Upper lobe of right lung (tissue), 1 donor: Measurements from ENCODE around the gene PCDH8. TPM values are rescaled to one million over a fixed set of nuclear protein-coding genes. Genes with fewer than 3 reads are reported as not detected.

Experiments
- ATAC-seq: fragments of 200-7000 bp; cut with Tn5 transposase; one replicate; pipeline ENCODE4 v1.9.1; 2020; ENCODE audit warnings: mild to moderate bottlenecking, moderate library complexity
- DNase-seq: peaks from one replicate; pipeline ENCODE4 v3.0.0-alpha.2; 2020
- H3K27ac ChIP-seq: fragments of 200-600 bp; one replicate; pipeline ENCODE4 v1.8.0; 2022
- H3K27me3 ChIP-seq: fragments of 200-600 bp; one replicate; pipeline ENCODE4 v1.8.0; 2022; ENCODE audit warnings: mild to moderate bottlenecking
- H3K36me3 ChIP-seq: fragments of 200-600 bp; one replicate; pipeline ENCODE4 v1.8.0; 2022
- H3K4me1 ChIP-seq: fragments of 200-600 bp; one replicate; pipeline ENCODE4 v1.8.0; 2022
- H3K4me3 ChIP-seq: fragments of 200-600 bp; one replicate; pipeline ENCODE4 v1.8.0; 2022; ENCODE audit warnings: mild to moderate bottlenecking
- H3K9me3 ChIP-seq: fragments of 200-600 bp; one replicate; pipeline ENCODE4 v1.8.0; 2022
- CTCF ChIP-seq: fragments of 200-600 bp; IDR thresholded peaks from one replicate; pipeline ENCODE4 v1.8.0; 2022; ENCODE audit warnings: antibody characterized with exemption
- intact Hi-C: fragments of 100-400 bp; cut with DNase I; formaldehyde crosslinking; loops from one replicate; pipeline ENCODE4 v1.11.0; 2022
- total RNA-seq: library from RNA; stranded (reverse); fragmentation: NEBNext Ultra II Directional; extraction: Animal tissue kit (Norgen Biotek cat#: 25700); gene quantifications from one replicate; pipeline ENCODE4 v1.2.1, GENCODE V29; 2021
- donor health status: DM: no; HTN: yes; CAD: no; lungs with severe emphysema.

Gene PCDH8
- total RNA-seq, 1 donor from 2014 or later = not detected

DNA sequence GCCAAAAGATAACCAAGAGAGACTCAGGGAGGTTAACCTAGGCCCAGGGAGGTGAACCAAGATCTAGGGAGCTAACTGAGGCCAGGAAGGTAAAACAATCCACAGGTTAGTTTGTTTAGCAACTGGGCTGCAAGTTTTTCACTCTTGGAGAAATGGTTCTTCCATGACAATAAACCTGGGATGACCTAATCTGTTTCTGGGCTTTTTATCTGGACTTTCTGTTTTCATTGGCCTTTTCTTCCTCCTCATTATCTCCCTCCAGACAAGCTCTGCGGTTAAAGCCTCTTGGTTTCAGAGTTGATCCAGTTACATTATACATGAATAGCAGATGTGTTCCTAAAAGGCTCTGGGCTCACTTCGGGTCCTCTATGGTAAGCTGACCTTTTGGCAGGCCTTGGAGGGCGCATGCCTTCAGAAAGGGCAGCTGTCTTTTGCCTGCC is 44.2 kb downstream of the PCDH8 start:
- H3K4me3 ChIP-seq = no peak overlapping the region
- no peaks in the 10 kb centered on the region for H3K4me1 ChIP-seq
- DNase-seq (no peak), ATAC-seq (no peak)
- intact Hi-C loops = no loop called here
- no peaks in the 10 kb centered on the region for H3K36me3 ChIP-seq
- no peaks in the 10 kb centered on the region for H3K27me3 ChIP-seq
- no peak overlapping the region for H3K27ac ChIP-seq
- H3K9me3 ChIP-seq = no peaks in the 10 kb centered on the region
- no peak for TF ChIP-seq CTCF

DNA sequence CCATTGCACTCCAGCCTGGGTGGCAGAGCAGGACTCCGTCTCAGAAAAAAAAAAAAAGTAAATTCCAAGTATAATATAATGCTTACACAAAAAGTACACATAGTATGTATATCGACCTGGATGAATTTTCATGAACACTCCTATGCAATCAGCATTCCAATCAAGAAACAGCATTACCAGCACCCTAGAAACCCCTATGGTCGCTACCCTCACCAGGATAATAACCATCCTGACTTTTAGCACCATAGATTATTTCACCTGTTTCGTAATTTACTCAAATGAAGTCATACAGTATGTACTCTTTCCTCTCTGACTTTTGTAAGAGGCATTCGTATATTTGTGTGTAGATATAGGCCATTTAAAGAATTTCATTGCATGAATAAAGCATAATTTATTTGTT is 47.6 kb downstream of the PCDH8 start:
- ATAC-seq = no peak
- DNase-seq = no peak
- no peak overlapping the region for H3K27ac ChIP-seq
- no peaks in the 10 kb centered on the region for H3K9me3 ChIP-seq
- intact Hi-C loops = no loop called here
- H3K4me1 ChIP-seq = no peaks in the 10 kb centered on the region
- H3K36me3 ChIP-seq = no peaks in the 10 kb centered on the region
- H3K4me3 ChIP-seq = no peak overlapping the region
- no peak for TF ChIP-seq CTCF
- H3K27me3 ChIP-seq = no peaks in the 10 kb centered on the region

- Histone ChIP-seq H3K27ac (no peak overlapping the region), H3K27me3 (no peaks in the 10 kb centered on the region), H3K9me3 (no peaks in the 10 kb centered on the region), H3K36me3 (no peaks in the 10 kb centered on the region), H3K4me1 (no peaks in the 10 kb centered on the region), H3K4me3 (no peak overlapping the region)
- intact Hi-C loops = no loop called here
- ATAC-seq (no peak), DNase-seq (no peak)
- no peak for TF ChIP-seq CTCF
Observed at GRCh38 chr13:52798770-52799430, 49.5 kb downstream of the PCDH8 start.

- no peaks in the 10 kb centered on the region for H3K4me1 ChIP-seq
- no peaks in the 10 kb centered on the region for H3K27me3 ChIP-seq
- H3K4me3 ChIP-seq = no peak overlapping the region
- no peaks in the 10 kb centered on the region for H3K36me3 ChIP-seq
- no peak overlapping the region for H3K27ac ChIP-seq
- intact Hi-C loops = no loop called here
- H3K9me3 ChIP-seq = no peaks in the 10 kb centered on the region
- no peak for ATAC-seq
- TF ChIP-seq CTCF = no peak
- DNase-seq = no peak
Observed at GRCh38 chr13:52797176-52797575, 51.3 kb downstream of the PCDH8 start.

DNA sequence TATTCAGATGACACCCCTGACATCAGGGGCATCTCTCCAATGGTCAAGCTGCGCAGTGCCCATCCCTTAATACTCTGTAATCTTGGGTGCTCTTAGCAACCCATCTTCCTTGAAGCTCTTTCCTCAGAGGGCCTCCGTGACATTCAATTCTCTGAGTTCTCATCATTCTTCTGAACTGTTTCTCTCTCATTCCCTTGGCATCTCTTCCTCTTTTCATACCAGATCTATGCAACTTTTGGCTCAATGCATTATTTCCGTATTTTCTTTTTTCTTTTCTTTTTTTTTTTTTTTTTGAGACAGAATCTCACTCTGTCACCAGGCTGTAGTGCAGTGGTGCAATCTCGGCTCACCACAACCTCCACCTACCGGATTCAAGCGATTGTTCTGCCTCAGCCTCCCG is 53.9 kb downstream of the PCDH8 start:
- H3K27me3 ChIP-seq = no peaks in the 10 kb centered on the region
- H3K36me3 ChIP-seq = no peaks in the 10 kb centered on the region
- DNase-seq (no peak), ATAC-seq (no peak)
- intact Hi-C loops = no loop called here
- H3K27ac ChIP-seq = no peak overlapping the region
- H3K9me3 ChIP-seq = no peaks in the 10 kb centered on the region
- no peak for TF ChIP-seq CTCF
- no peaks in the 10 kb centered on the region for H3K4me1 ChIP-seq
- H3K4me3 ChIP-seq = no peak overlapping the region

DNA sequence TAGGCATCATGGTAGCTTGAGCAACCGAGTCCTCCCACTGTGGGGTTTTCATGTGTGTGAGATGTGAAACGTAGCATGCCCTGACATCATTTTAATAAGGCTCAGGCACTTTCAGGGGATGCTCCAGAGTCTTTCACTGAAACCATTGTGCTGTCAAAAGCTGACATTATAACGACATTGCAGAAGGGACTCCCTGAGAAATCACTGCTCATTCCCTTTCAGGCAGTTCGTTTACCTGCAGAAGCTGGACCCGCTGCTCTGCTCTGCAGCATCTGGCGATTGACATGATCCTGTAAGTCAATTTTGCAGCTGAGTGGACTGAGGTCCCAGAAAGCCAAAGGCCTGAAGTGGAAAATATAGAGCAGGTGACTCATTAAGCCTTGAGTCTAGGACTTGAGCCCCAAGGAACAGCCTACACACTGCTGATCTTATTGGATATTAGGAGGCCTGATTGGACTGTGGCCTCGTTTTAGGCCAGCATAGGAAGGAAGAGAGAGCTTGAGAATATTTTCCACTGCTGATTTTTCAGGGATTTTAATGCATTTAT is 54.9 kb downstream of the PCDH8 start:
- no peak for DNase-seq
- Histone ChIP-seq H3K27me3 (no peaks in the 10 kb centered on the region), H3K27ac (no peak overlapping the region), H3K4me1 (no peaks in the 10 kb centered on the region), H3K9me3 (no peaks in the 10 kb centered on the region), H3K36me3 (no peaks in the 10 kb centered on the region), H3K4me3 (no peak overlapping the region)
- TF ChIP-seq CTCF = no peak
- intact Hi-C loops = no loop called here
- no peak for ATAC-seq
